B cell (primary cell): ENCODE results near the gene REG1A.

Experiments
- EZH2 ChIP-seq: IDR thresholded peaks from 2 replicates; pipeline ENCODE4 v1.6.1; 2012; ENCODE audit warnings: borderline replicate concordance, low read depth, mild to moderate bottlenecking, moderate library complexity, low read length; ENCODE audit not compliant: insufficient read depth, poor library complexity, severe bottlenecking
- TF ChIP-seq, protein P1 (sequence below): fragments of 200-600 bp; IDR thresholded peaks from one replicate; pipeline ENCODE4 v1.8.0; 2022; ENCODE audit warnings: antibody characterized with exemption, mild to moderate bottlenecking

DNA sequence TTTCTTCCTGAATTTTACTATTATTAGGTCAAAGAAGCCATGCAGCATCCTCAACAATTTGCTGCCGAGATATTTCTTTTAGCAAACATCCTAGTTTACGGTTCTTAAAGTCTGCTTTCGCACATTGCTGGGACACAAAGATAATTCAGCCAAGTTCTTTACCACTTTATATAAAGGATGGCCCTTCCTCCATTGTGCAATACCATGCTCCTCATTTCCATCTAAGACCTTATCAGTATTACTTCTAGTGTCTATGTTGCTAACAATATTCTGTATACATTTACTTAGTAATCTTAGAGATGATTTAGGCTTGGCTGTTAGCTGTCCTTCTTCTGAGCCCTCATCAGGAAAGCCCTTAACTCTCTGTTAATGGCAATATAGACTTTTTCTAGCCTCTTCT lies 8.0 kb upstream of the REG1A start:
- TF ChIP-seq, protein P1, sequence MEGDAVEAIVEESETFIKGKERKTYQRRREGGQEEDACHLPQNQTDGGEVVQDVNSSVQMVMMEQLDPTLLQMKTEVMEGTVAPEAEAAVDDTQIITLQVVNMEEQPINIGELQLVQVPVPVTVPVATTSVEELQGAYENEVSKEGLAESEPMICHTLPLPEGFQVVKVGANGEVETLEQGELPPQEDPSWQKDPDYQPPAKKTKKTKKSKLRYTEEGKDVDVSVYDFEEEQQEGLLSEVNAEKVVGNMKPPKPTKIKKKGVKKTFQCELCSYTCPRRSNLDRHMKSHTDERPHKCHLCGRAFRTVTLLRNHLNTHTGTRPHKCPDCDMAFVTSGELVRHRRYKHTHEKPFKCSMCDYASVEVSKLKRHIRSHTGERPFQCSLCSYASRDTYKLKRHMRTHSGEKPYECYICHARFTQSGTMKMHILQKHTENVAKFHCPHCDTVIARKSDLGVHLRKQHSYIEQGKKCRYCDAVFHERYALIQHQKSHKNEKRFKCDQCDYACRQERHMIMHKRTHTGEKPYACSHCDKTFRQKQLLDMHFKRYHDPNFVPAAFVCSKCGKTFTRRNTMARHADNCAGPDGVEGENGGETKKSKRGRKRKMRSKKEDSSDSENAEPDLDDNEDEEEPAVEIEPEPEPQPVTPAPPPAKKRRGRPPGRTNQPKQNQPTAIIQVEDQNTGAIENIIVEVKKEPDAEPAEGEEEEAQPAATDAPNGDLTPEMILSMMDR, result no peak
- TF ChIP-seq EZH2, result no peak
